IMR-90 (cell line): ENCODE data around the gene PCGF3. TPM values are rescaled to one million over a fixed set of nuclear protein-coding genes. Genes with fewer than 3 reads are reported as not detected.

ENCODE experiments used
- RAD21 ChIP-seq: IDR thresholded peaks from 2 replicates; pipeline ENCODE4 v1.6.1; 2012; ENCODE audit warnings: low read length, improper control_type of control experiment
- polyA plus RNA-seq, 3 experiments: library from polyadenylated mRNA; depleted of rRNA; stranded (reverse); fragments of >200 nt; gene quantifications; 2 replicates each; pipeline ENCODE4 v1.2.3, GENCODE V29; 2012; ENCODE audit warnings: low replicate concordance in 1 of 3
- total RNA-seq: library from RNA; depleted of rRNA; stranded (reverse); fragments of >200 nt; gene quantifications from 2 replicates; pipeline ENCODE4 v1.2.3, GENCODE V29; 2012
- TF ChIP-seq, protein P1 (sequence below): fragments of 150-350 bp; IDR thresholded peaks from 2 replicates; pipeline ENCODE4 v1.6.1; 2016; ENCODE audit warnings: low read depth, mild to moderate bottlenecking, low read length, moderate library complexity, borderline replicate concordance
- TF ChIP-seq, protein P2 (sequence below): fragments of 150-350 bp; IDR thresholded peaks from 2 replicates; pipeline ENCODE4 v1.6.1; 2017; ENCODE audit warnings: mild to moderate bottlenecking, antibody characterized with exemption, low read length, low read depth

PCGF3 gene
- total and polyA plus RNA-seq, 2 of the 4 experiments (the other 2 are of a cell fraction): 40.0 to 55.3 TPM

DNA sequence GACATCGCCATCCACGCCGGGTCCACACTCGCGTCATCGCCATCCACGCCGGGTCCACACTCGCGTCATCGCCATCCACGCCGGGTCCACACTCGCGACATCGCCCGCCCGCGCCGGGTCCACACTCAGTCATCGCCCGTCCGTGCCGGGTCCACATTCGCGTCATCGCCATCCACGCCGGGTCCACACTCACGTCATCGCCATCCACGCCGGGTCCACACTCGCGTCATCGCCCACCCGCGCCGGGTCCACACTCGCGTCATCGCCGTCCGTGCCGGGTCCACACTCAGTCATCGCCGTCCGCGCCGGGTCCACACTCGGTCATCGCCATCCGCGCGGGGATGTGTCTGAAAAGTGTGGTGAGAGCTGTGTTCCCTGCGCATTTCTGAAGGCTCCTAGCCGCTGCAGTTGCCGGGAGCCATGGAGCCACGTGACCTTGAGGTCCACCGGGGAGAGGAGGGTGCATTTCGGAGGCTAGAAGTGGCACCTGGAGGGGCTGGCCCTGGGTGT lies 17.3 kb downstream of the PCGF3 start (continued):
- TF ChIP-seq, protein P1, sequence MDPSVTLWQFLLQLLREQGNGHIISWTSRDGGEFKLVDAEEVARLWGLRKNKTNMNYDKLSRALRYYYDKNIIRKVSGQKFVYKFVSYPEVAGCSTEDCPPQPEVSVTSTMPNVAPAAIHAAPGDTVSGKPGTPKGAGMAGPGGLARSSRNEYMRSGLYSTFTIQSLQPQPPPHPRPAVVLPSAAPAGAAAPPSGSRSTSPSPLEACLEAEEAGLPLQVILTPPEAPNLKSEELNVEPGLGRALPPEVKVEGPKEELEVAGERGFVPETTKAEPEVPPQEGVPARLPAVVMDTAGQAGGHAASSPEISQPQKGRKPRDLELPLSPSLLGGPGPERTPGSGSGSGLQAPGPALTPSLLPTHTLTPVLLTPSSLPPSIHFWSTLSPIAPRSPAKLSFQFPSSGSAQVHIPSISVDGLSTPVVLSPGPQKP: no peak
- TF ChIP-seq, protein P2, sequence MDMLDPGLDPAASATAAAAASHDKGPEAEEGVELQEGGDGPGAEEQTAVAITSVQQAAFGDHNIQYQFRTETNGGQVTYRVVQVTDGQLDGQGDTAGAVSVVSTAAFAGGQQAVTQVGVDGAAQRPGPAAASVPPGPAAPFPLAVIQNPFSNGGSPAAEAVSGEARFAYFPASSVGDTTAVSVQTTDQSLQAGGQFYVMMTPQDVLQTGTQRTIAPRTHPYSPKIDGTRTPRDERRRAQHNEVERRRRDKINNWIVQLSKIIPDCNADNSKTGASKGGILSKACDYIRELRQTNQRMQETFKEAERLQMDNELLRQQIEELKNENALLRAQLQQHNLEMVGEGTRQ: no peak
- TF ChIP-seq RAD21: no peak
